Cardiac muscle cell (in vitro differentiated cells and primary cell): Measurements from ENCODE around the gene GPR180. TPM values are rescaled to one million over a fixed set of nuclear protein-coding genes. Genes with fewer than 3 reads are reported as not detected.
A peak's percentile ranks its signal among the peaks of the same experiment; 100 is the strongest.

ENCODE experiments used
- DNase-seq, 2 donors: peaks; one replicate each; pipeline versions ENCODE4 v3.0.0 to v3.0.0-alpha.2; 2010 to 2017; ENCODE audit warnings: low read depth in 1 of 2, low spot score in 1 of 2
- H3K27ac ChIP-seq: fragments of 200-600 bp; sonication (generic); 2 replicates; pipeline ENCODE4 v1.5.1; 2016
- H3K27me3 ChIP-seq: fragments of 200-600 bp; sonication (generic); 2 replicates; pipeline ENCODE4 v1.6.0; 2016; ENCODE audit warnings: control low read depth
- H3K36me3 ChIP-seq: fragments of 200-600 bp; sonication (generic); 2 replicates; pipeline ENCODE4 v1.5.1; 2016; ENCODE audit warnings: control low read depth
- H3K4me1 ChIP-seq: fragments of 200-600 bp; sonication (generic); 2 replicates; pipeline ENCODE4 v1.8.1; 2017; ENCODE audit warnings: low read depth, mild to moderate bottlenecking, mixed run types
- H3K4me3 ChIP-seq: fragments of 200-600 bp; sonication (generic); 2 replicates; pipeline ENCODE4 v1.5.1; 2016; ENCODE audit warnings: mild to moderate bottlenecking
- H3K9me3 ChIP-seq: fragments of 200-600 bp; sonication (generic); 2 replicates; pipeline ENCODE4 v1.5.1; 2017; ENCODE audit warnings: low read depth, mild to moderate bottlenecking, control low read depth
- polyA plus RNA-seq: library from polyadenylated mRNA; unstranded; fragments of >200 nt; fragmentation: Nextera tagmentation; extraction: Ambion mirVana; gene quantifications from 2 replicates; pipeline ENCODE4 v1.2.1, GENCODE V29; 2016
- total RNA-seq: library from RNA; depleted of rRNA; stranded (reverse); fragments of >200 nt; gene quantifications from 2 replicates; pipeline ENCODE4 v1.2.3, GENCODE V29; 2016
- TF ChIP-seq, protein P1 (sequence below): IDR thresholded peaks from 2 replicates; pipeline ENCODE4 v1.5.1; 2012; ENCODE audit warnings: low read depth, mild to moderate bottlenecking, low read length

The GPR180 gene
- total and polyA plus RNA-seq, 2 experiments from 2014 or later: 4.1 TPM

GRCh38 chr13:94641409-94641941 lies 39.8 kb downstream of the GPR180 start:
- H3K4me3 ChIP-seq: no peak overlapping the region
- peak in 1 of 2 donors; percentile 91 for DNase-seq
- H3K27ac ChIP-seq: no peak overlapping the region
- H3K4me1 ChIP-seq: no peaks in the 10 kb centered on the region
- H3K27me3 ChIP-seq: no peaks in the 10 kb centered on the region
- TF ChIP-seq, protein P1, sequence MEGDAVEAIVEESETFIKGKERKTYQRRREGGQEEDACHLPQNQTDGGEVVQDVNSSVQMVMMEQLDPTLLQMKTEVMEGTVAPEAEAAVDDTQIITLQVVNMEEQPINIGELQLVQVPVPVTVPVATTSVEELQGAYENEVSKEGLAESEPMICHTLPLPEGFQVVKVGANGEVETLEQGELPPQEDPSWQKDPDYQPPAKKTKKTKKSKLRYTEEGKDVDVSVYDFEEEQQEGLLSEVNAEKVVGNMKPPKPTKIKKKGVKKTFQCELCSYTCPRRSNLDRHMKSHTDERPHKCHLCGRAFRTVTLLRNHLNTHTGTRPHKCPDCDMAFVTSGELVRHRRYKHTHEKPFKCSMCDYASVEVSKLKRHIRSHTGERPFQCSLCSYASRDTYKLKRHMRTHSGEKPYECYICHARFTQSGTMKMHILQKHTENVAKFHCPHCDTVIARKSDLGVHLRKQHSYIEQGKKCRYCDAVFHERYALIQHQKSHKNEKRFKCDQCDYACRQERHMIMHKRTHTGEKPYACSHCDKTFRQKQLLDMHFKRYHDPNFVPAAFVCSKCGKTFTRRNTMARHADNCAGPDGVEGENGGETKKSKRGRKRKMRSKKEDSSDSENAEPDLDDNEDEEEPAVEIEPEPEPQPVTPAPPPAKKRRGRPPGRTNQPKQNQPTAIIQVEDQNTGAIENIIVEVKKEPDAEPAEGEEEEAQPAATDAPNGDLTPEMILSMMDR: no peak
- no peaks in the 10 kb centered on the region for H3K36me3 ChIP-seq
- no peaks in the 10 kb centered on the region for H3K9me3 ChIP-seq

DNA sequence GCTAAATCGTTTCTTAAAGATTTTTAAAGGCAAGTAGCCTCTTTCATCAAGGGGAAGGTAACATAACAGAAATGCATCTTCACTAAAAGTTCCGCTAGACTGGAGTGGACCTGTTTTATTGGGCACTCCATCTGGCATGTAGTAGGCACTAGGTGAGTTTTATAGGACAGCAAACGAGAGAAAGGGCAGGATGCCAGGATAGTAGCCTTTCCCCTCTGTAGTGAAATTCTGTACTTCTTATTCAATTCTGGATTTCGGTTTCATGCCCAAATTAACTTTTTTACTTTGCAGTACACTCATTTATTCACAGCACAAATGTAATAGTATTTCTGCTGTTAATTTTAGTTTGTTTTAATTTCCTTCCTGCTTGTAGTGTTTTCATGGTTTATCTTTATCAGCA lies 45.2 kb downstream of the GPR180 start:
- Histone ChIP-seq H3K9me3 (no peaks in the 10 kb centered on the region), H3K4me1 (no peaks in the 10 kb centered on the region), H3K4me3 (no peak overlapping the region), H3K36me3 (no peaks in the 10 kb centered on the region), H3K27ac (no peak overlapping the region), H3K27me3 (no peaks in the 10 kb centered on the region)
- TF ChIP-seq, protein P1: no peak
- no peak for DNase-seq

DNA sequence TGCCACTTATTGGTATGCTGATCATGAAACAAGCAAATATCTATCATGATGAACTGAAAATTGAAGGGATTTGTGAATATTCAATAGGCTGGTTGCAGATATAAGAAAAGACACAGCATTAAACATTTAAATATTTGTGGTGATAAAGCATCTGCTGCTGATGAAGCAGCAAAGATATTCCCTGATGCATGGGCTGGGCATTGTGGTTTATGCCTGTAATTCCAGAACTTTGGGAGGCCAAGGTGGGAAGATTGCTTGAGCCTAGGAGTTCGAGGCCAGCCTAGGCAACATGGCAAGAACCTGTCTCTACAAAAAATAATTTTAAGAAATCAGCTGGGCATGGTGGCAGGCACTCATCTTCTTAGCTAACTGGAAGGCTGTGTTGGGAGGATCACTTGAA lies 54.5 kb downstream of the GPR180 start:
- TF ChIP-seq, protein P1: no peak
- no peaks in the 10 kb centered on the region for H3K36me3 ChIP-seq
- H3K9me3 ChIP-seq: no peaks in the 10 kb centered on the region
- no peaks in the 10 kb centered on the region for H3K27me3 ChIP-seq
- no peaks in the 10 kb centered on the region for H3K4me1 ChIP-seq
- no peak overlapping the region for H3K27ac ChIP-seq
- DNase-seq: no peak
- no peak overlapping the region for H3K4me3 ChIP-seq

DNA sequence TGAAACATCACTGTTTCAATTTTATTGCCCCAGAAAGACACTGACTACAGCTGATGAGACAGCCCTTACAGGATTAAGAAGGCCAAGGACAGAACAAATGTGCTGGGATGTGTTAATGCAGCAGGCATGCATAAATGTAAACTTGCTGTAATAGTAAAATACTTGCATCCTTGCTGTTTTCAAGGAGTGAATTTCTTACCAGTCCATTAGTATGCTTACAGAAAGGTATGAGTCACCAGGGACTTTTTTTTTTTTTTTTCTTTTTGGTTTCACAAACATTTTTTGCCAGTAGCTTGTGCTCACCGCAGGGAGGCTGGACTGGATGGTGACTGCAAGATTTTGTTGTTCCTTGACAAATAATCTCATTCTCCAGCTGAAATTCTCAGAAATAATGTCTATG lies 55.1 kb downstream of the GPR180 start:
- no peaks in the 10 kb centered on the region for H3K36me3 ChIP-seq
- no peak overlapping the region for H3K27ac ChIP-seq
- TF ChIP-seq, protein P1: no peak
- peaks cover 1% of the 10 kb centered on the region for H3K27me3 ChIP-seq
- no peaks in the 10 kb centered on the region for H3K9me3 ChIP-seq
- no peak overlapping the region for H3K4me3 ChIP-seq
- H3K4me1 ChIP-seq: no peaks in the 10 kb centered on the region
- DNase-seq: peak in 1 of 2 donors; percentile 75

DNA sequence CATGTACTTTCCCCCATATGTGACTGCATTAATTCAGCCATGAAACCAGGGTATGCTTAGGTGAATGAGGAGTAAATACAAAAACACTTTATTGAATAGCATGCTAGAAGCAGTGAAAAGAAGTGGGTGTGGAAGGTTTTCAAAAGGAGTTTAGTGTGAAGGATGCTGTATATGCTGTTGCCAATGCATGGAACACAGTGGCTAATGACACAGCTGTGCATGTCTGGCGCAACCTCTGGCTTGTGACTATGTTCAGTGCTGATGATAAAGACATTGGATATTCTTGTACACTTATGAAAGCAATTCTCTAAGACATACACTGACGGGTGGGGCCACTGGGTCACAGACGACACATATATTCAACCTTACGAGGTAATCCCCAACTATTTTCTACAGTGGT lies 55.5 kb downstream of the GPR180 start:
- Histone ChIP-seq H3K4me1 (no peaks in the 10 kb centered on the region), H3K4me3 (no peak overlapping the region), H3K36me3 (no peaks in the 10 kb centered on the region), H3K9me3 (no peaks in the 10 kb centered on the region), H3K27ac (no peak overlapping the region), H3K27me3 (peaks cover 5% of the 10 kb centered on the region)
- TF ChIP-seq, protein P1: no peak
- peak in 1 of 2 donors; percentile 30 for DNase-seq
